GM18508 (cell line): Measurements from ENCODE around the gene ADIPOR2.
"Not testable (repeated sequence)": the region's sequence is repeated elsewhere in the genome, so short reads cannot be mapped to it uniquely, and the experiment has no call there.

ENCODE experiments used
- ATAC-seq: cut with Tn5 transposase; IDR thresholded peaks from one replicate; pipeline ENCODE4 v1.9.1; 2021; ENCODE audit warnings: moderate number of reproducible peaks; ENCODE audit not compliant: insufficient read depth, unreplicated experiment

The ADIPOR2 gene

GRCh38 chr12:1702713-1703112 lies 11.8 kb downstream of the ADIPOR2 start:
- no peak for ATAC-seq

GRCh38 chr12:1703771-1704722 lies 13.2 kb downstream of the ADIPOR2 start:
- ATAC-seq: no peak

- ATAC-seq: no peak
Measured at GRCh38 chr12:1705774-1706631, 15.1 kb downstream of the ADIPOR2 start.

DNA sequence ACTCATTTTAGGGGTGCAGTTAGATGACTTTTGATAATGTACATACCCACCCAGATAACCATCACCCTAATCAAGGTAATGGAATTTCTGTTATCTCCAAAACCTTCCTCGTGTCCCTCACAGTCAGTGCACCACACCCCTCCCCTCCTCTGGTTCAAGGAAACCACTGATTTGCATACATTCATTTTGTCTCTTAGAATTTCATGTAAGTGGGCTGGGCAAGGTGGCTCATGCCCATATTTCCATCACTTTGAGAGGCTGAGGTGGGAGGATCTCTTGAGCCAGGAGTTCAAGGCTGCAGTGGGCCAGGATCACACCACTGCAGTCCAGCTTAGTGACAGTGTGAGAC lies 15.7 kb downstream of the ADIPOR2 start:
- no peak for ATAC-seq

- no peak for ATAC-seq
Measured at GRCh38 chr12:1707051-1707450, 16.2 kb downstream of the ADIPOR2 start.

GRCh38 chr12:1709968-1710367 lies 19.1 kb downstream of the ADIPOR2 start:
- not testable (repeated sequence) for ATAC-seq

GRCh38 chr12:1710870-1711269 lies 20.0 kb downstream of the ADIPOR2 start:
- ATAC-seq: not testable (repeated sequence)

DNA sequence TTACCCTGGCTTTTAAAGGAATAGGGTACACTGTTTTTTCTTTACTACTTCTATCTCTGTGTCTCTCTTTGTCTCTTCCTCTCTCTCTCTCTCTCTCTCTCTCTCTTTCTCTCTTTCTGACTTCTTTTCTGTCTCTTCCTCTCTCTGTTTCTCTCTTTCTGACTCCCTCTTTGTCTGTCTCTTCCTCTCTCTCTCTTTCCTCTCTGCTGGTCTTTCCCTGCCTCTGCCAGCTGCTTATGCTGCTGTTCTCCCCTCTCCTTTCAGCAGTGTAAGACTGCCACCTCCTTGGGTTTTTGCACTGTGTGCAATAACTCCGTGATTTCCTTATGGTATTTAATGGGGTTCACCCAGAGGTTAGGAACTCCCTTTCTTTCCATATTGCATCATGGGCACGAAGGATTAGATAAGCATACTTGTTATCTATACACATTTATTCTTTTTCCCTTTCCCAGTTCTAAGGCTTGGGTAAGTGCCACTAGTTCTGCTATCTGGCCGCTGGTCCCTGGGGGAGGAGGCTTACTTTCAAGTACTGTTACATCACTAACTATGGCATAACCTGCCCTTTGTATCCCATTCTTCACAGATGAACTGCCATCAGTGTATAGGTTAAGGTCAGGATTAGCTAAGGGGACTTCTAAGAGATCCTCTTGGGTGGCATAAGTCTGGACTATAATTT lies 20.8 kb downstream of the ADIPOR2 start:
- ATAC-seq: not testable (repeated sequence)

- not testable (repeated sequence) for ATAC-seq
Measured at GRCh38 chr12:1712305-1712704, 21.4 kb downstream of the ADIPOR2 start.

GRCh38 chr12:1712852-1713251 lies 22.0 kb downstream of the ADIPOR2 start:
- ATAC-seq: not testable (repeated sequence)

DNA sequence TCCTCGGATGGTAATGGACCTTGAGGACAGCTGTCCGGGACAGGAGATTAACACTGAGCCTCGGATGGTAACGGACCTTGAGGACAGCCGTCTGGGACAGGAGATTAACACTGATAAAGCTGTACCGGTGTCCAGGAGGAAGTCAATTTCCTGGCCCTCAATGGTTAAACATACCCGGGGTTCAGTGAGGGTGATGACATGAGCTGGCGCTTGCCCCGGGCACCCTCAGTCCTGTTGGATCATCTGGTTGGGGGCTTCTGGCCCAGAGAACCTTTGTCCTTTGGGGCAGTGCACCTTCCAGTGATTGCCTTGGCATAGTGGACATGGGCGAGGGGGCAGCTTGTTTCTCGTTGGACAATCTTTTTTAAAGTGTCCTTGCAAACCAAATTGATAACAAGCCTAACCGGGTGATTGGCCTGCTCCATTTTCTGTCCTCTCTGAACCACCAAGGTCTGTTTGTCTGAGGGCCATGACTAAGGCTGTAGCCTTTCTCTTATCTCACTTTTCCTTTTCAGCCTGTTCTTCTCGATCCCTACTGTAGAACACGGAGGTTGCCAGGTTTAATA lies 23.0 kb downstream of the ADIPOR2 start:
- not testable (repeated sequence) for ATAC-seq

- ATAC-seq: not testable (repeated sequence)
Measured at GRCh38 chr12:1715459-1715858, 24.6 kb downstream of the ADIPOR2 start.

DNA sequence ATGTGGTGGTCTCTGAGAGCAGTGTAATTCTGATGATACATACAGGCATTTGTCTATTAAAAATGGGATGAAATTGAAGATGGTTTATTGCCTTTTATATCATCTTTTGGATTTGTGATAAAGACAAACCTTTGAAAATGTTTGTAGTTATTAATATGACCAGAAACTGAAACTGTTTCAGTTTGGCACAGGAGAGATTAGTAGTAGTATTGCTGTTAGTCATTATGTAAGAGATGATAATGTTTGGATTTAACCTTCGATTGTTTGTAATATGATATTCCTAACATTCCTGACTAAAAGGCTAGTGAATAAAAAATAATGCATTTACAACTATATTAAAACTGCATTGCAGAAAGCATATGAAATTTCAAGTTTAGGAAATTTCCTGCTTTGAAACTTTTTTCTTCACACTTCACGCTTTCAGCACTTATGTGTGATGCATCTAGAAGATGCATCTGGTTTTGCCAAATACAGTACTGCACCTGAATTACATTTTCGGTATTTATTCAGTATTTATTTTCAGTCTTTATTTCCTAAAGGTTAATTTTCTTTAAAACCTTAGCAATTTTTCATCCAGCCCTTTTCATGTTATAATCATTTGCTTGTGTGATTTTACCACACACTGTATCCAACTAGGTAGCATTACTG lies 25.5 kb downstream of the ADIPOR2 start:
- no peak for ATAC-seq

DNA sequence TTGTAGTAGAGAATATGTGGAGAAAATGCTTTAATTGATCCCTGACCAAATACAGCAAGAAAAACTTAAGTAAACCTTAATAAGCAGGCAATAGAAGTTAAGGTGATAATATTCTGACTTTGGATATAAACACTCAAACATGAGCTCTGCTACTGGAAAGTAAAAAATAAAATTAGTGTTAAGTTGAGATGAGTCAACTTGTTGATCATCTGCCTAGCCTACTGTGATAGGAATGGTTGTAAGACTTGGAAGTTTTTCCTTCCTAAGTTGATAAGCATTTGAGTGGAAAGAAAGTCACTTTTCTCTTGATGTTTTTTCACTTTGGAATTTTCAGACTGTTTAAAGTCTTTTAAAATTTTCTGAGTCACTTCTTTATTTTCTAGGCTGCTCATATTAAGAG lies 26.0 kb downstream of the ADIPOR2 start:
- no peak for ATAC-seq

DNA sequence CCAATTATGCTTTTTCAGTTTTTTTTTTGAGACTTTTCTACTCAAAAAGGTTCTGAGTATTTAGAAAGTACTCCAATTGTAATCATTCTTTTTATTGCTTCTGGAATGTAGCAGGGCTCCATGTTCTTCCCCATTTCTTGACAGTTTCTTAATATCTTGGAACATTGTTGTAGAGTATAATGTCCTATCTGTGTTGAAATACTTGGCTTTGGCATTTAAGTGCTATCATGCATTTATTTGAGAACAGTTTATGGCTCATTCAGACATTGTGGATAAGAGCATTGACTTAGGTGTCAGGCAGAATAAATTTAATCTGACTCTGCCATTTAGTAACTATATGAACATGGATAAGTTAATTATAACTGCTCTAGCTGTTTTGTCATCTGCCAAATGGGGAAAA lies 28.3 kb downstream of the ADIPOR2 start:
- ATAC-seq: no peak

DNA sequence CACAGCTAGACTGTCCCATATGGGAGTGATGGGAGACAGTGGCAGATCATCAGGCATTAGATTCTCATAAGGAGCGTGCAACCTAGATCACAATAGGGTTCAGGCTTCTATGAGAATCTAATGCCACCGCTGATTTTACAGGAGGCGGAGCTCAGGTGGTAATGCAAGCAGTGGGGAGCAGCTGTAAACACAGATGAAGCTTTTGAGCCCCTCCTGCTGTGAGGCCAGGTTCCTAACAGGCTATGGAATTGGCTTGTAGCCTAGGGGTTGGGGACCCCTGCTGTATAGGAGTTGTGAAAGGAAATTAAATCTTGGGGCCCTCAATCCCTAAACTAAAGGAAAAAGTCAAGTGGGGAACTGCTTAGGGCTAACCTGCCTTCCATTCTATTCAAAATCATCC lies 29.6 kb downstream of the ADIPOR2 start:
- ATAC-seq: no peak

DNA sequence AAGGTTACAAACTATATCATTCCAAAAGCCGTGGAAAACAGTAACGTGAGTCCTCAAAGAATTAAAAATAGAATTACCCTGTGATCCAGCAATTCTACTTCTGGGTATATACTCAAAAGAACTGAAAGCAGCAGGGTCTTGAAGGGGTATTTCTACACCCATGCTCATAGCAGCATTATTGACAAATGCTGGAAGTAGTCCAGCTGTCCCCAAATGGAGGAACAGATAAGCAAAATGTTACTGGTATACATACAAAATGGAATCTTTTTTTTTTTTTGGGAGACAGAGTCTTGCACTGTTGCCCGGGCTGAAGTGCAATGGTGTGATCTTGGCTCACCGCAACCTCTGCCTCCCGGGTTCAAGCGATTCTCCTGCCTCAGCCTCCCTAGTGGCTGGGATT lies 32.9 kb downstream of the ADIPOR2 start:
- ATAC-seq: no peak

DNA sequence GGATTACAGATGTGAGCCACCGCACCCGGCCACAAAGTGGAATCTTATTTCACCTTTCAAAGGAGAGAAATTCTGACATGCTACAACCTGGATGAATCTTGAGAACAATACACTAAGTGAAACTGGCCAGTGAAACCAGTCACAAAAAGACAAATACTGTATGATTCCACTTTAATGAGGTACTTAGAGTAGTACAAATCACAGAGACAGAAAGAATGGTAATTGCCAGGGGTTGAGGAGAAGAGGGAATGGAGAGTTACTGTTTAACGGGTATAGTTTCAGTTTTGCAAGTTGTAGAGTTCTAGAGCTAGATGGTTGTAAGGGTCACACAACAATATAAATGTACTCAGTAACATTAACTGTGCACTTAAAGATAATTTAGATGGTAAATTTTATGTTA lies 33.4 kb downstream of the ADIPOR2 start:
- no peak for ATAC-seq

DNA sequence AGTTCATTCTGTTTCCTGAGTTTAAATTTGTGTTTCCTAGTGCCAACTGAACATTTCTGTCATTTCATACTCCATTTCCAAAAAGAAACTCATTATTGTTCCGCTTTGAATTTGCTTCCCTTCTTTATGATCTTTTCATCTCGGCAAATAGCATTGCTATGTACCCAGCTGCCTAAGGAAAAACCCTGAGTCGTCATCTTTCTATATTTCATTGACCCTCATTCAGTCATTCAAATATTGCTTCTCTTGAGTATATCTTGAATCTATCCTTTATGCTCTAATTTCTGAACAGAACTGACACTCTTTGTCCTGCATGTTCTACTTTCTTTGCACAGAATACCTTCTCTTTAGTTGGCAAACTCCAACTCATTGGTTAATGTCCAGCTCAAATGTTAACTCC lies 35.9 kb downstream of the ADIPOR2 start:
- no peak for ATAC-seq

DNA sequence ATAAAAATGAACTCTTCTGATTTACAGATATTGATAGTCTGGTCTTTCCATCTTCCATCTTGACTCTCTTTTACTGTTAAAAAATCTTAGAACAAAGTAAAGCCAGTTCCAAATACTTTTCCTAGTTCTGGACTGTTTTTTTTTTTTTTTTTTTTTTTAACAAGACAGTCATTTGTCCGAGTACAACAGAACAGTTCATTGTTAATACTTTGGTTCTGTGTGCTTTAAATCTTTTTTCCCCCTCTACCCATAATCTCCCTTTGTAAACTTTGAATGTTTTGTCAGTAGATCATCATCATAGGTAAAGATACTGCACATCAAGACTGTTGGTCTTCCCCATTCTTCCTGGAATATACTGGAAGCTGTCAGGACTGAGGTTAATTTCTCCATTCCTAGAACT lies 38.0 kb downstream of the ADIPOR2 start:
- ATAC-seq: no peak
